H1 (cell line): Measurements from ENCODE around the gene P3H3. TPM values are rescaled to one million over a fixed set of nuclear protein-coding genes. Genes with fewer than 3 reads are reported as not detected.

Experiments used
- CTCF ChIA-PET: fragments of 300-600 bp; sonication (Branson Sonifier 250); formaldehyde crosslinking; loops from one replicate; lab custom pipeline; 2021; ENCODE audit not compliant: partially characterized antibody; lab: Charles Lee
- POLR2A ChIA-PET: fragments of 300-600 bp; sonication (Branson Sonifier 250); formaldehyde crosslinking; loops from one replicate; lab custom pipeline; 2021; ENCODE audit warnings: inconsistent platforms; ENCODE audit not compliant: partially characterized antibody; lab: Charles Lee
- DNase-seq, 2 experiments: peaks; one replicate each; pipeline versions ENCODE4 v3.0.0 to v3.0.0-alpha.2; 2010 to 2022; ENCODE audit warnings: low spot score in 2 of 2, low read depth in 1 of 2, mixed read lengths in 1 of 2
- FAIRE-seq: peaks from 2 replicates; lab custom pipeline; 2011; peaks lifted over from hg19 to GRCh38; lab: Jason Lieb, UNC
- H2AFZ ChIP-seq: 2 replicates; pipeline ENCODE4 v1.8.1; 2012; ENCODE audit warnings: low read length, inconsistent platforms
- H2AK5ac ChIP-seq: 2 replicates; pipeline ENCODE4 v1.6.1; 2013; ENCODE audit warnings: low read depth, low read length
- H2BK120ac ChIP-seq: replicated peaks from 2 replicates; pipeline ENCODE3; 2013; ENCODE audit warnings: low read depth, low read length, inconsistent platforms
- H2BK12ac ChIP-seq: 2 replicates; pipeline ENCODE4 v1.6.1; 2013; ENCODE audit warnings: low read depth, low read length
- H2BK15ac ChIP-seq: 2 replicates; pipeline ENCODE4 v1.6.1; 2013; ENCODE audit warnings: low read length
- H2BK20ac ChIP-seq: 2 replicates; pipeline ENCODE4 v1.6.1; 2013; ENCODE audit warnings: low read length
- H2BK5ac ChIP-seq: 2 replicates; pipeline ENCODE4 v1.6.1; 2013; ENCODE audit warnings: low read depth, low read length
- H3K14ac ChIP-seq: 2 replicates; pipeline ENCODE4 v1.6.1; 2013; ENCODE audit warnings: inconsistent platforms; ENCODE audit not compliant: insufficient read length
- H3K18ac ChIP-seq: 2 replicates; pipeline ENCODE4 v1.6.1; 2013; ENCODE audit warnings: low read length; ENCODE audit errors: extremely low read depth
- H3K23ac ChIP-seq: 2 replicates; pipeline ENCODE4 v1.6.1; 2013; ENCODE audit warnings: inconsistent platforms; ENCODE audit not compliant: insufficient read length
- H3K23me2 ChIP-seq: 2 replicates; pipeline ENCODE4 v1.6.1; 2013; ENCODE audit warnings: low read depth, low read length
- H3K27ac ChIP-seq: 2 replicates; pipeline ENCODE4 v1.6.1; 2011; ENCODE audit warnings: low read depth, low read length, inconsistent platforms
- H3K27me3 ChIP-seq, 4 experiments: replicated peaks in 1 of 4; 1 replicate in 1 of 4; 2 replicates in 3 of 4; pipeline versions ENCODE4 v1.6.1 to v1.8.1; 2011 to 2013; ENCODE audit warnings: low read length in 3 of 4, mild to moderate bottlenecking in 3 of 4, inconsistent platforms in 2 of 4, mixed read lengths in 2 of 4, moderate library complexity in 1 of 4; ENCODE audit not compliant: control insufficient read depth in 3 of 4, insufficient read depth in 3 of 4; ENCODE audit errors: extremely low read depth in 1 of 4
- H3K36me3 ChIP-seq, 4 experiments: 2 replicates each; pipeline versions ENCODE4 v1.6.1 to v1.8.1; 2011 to 2013; ENCODE audit warnings: mild to moderate bottlenecking in 4 of 4, low read length in 3 of 4, moderate library complexity in 2 of 4, control low read depth in 1 of 4, inconsistent platforms in 1 of 4; ENCODE audit not compliant: insufficient read depth in 4 of 4, control insufficient read depth in 2 of 4
- H3K4ac ChIP-seq: replicated peaks from 2 replicates; pipeline ENCODE3; 2013; ENCODE audit warnings: low read length, low read depth, mixed read lengths, inconsistent platforms; ENCODE audit not compliant: insufficient read length
- H3K4me1 ChIP-seq, 4 experiments: replicated peaks in 1 of 4; 1 replicate in 1 of 4; 2 replicates in 3 of 4; pipeline versions ENCODE4 v1.6.1 to v1.8.1; 2011 to 2013; ENCODE audit warnings: low read length in 3 of 4, inconsistent platforms in 2 of 4, mixed read lengths in 1 of 4; ENCODE audit not compliant: insufficient read depth in 4 of 4, control insufficient read depth in 3 of 4
- H3K4me2 ChIP-seq, 2 experiments: 2 replicates each; pipeline versions ENCODE4 v1.6.1 to v1.8.1; 2011 to 2013; ENCODE audit warnings: low read depth in 2 of 2, low read length in 2 of 2, control low read depth in 1 of 2, inconsistent platforms in 1 of 2, mild to moderate bottlenecking in 1 of 2; ENCODE audit not compliant: insufficient read depth in 1 of 2
- H3K4me3 ChIP-seq, 4 experiments: fragments of 200-600, 300-600 bp in 1 of 4; sonication (generic), shearing (Covaris generic), sonication (Bioruptor Twin) in 1 of 4; 2 replicates each; pipeline versions ENCODE4 v1.5.1 to v1.8.1; 2011 to 2016; ENCODE audit warnings: low read length in 4 of 4, low read depth in 3 of 4, control low read depth in 2 of 4, inconsistent platforms in 2 of 4, mild to moderate bottlenecking in 2 of 4, mixed read lengths in 1 of 4, moderate library complexity in 1 of 4; ENCODE audit not compliant: insufficient read depth in 2 of 4; ENCODE audit errors: extremely low read depth in 1 of 4
- H3K56ac ChIP-seq: replicated peaks from 2 replicates; pipeline ENCODE3; 2013; ENCODE audit warnings: low read depth, mild to moderate bottlenecking, mixed read lengths, low read length, inconsistent platforms; ENCODE audit not compliant: insufficient read length
- H3K79me1 ChIP-seq: 2 replicates; pipeline ENCODE4 v1.6.1; 2013; ENCODE audit warnings: low read depth, low read length, control low read depth
- H3K79me2 ChIP-seq, 2 experiments: 2 replicates each; pipeline versions ENCODE4 v1.6.1 to v1.8.1; 2012 to 2013; ENCODE audit warnings: low read length in 2 of 2, mild to moderate bottlenecking in 2 of 2, inconsistent platforms in 1 of 2; ENCODE audit not compliant: insufficient read depth in 2 of 2, control insufficient read depth in 1 of 2
- H3K9ac ChIP-seq, 4 experiments: replicated peaks in 1 of 4; 1 replicate in 1 of 4; 2 replicates in 3 of 4; pipeline versions ENCODE4 v1.6.1 to v1.8.1; 2011 to 2013; ENCODE audit warnings: low read depth in 3 of 4, low read length in 3 of 4, control low read depth in 2 of 4, mild to moderate bottlenecking in 2 of 4, moderate library complexity in 2 of 4, inconsistent platforms in 1 of 4; ENCODE audit errors: extremely low read depth in 1 of 4
- H3K9me3 ChIP-seq, 2 experiments: 2 replicates each; pipeline versions ENCODE4 v1.6.1 to v1.8.1; 2012 to 2013; ENCODE audit warnings: mild to moderate bottlenecking in 2 of 2, moderate library complexity in 2 of 2, control low read depth in 1 of 2, inconsistent platforms in 1 of 2, low read depth in 1 of 2, low read length in 1 of 2, mixed read lengths in 1 of 2; ENCODE audit not compliant: insufficient read depth in 2 of 2
- H4K20me1 ChIP-seq, 2 experiments: replicated peaks in 1 of 2; 2 replicates each; pipeline versions ENCODE3 to v1.8.1; 2011 to 2013; ENCODE audit warnings: inconsistent platforms in 2 of 2, low read length in 2 of 2, mild to moderate bottlenecking in 1 of 2; ENCODE audit not compliant: insufficient read depth in 2 of 2, control insufficient read depth in 1 of 2
- H4K5ac ChIP-seq: 2 replicates; pipeline ENCODE4 v1.6.1; 2013; ENCODE audit warnings: low read length, low read depth, mixed read lengths, inconsistent platforms; ENCODE audit not compliant: insufficient read length
- H4K8ac ChIP-seq: 2 replicates; pipeline ENCODE4 v1.8.0; 2013; ENCODE audit warnings: mild to moderate bottlenecking, moderate library complexity, low read length, inconsistent platforms; ENCODE audit not compliant: insufficient read depth; ENCODE audit errors: extremely low read depth
- H4K91ac ChIP-seq: replicated peaks from 2 replicates; pipeline ENCODE3; 2013; ENCODE audit warnings: low read length, mixed read lengths, inconsistent platforms; ENCODE audit not compliant: insufficient read length
- KDM4A ChIP-seq: IDR thresholded peaks from one replicate; pipeline ENCODE4 v1.7.1; 2012; ENCODE audit warnings: low read depth, mild to moderate bottlenecking, moderate library complexity, low read length, inconsistent platforms; ENCODE audit not compliant: severe bottlenecking
- POLR2AphosphoS5 ChIP-seq: IDR thresholded peaks from 2 replicates; pipeline ENCODE4 v1.6.1; 2011; ENCODE audit warnings: low read depth, low read length
- WGBS, 2 experiments: shearing (Covaris generic) in 1 of 2; methylation state at CpG; one replicate each; pipeline versions ENCODE4 v1.1.6 to v1.1.7; 2013 to 2015; ENCODE audit warnings: low lambda C conversion rate in 2 of 2, mixed read lengths in 2 of 2, inconsistent platforms in 1 of 2, low coverage in 1 of 2, missing lambda C conversion rate in 1 of 2; ENCODE audit not compliant: insufficient replicate concordance in 2 of 2, insufficient coverage in 1 of 2, insufficient read length in 1 of 2; ENCODE audit errors: extremely low coverage in 1 of 2, missing lambda C conversion rate in 1 of 2; 5-methylcytosine and 5-hydroxymethylcytosine counted together
- polyA plus RNA-seq, 7 experiments: library from polyadenylated mRNA; depleted of rRNA in 3 of 7; stranded (reverse) in 5 of 7; unstranded in 2 of 7; fragments of >200 nt in 5 of 7; fragments of 200-250 nt in 2 of 7; gene quantifications; 1 replicate in 5 of 7; 2 replicates in 1 of 7; 4 replicates in 1 of 7; pipeline versions ENCODE4 v1.2.1 to v1.2.3, GENCODE V29; 2011 to 2013; ENCODE audit warnings: missing spikeins in 2 of 7, mixed read lengths in 2 of 7
- total RNA-seq: library from RNA; stranded (reverse); fragmentation: NEBNext Ultra II Directional; extraction: Animal tissue kit (Norgen Biotek cat#: 25700); gene quantifications from 2 replicates; pipeline ENCODE4 v1.2.1, GENCODE V29; 2021

Gene P3H3
- total and polyA plus RNA-seq, 2 of the 8 experiments (the other 6 are each of a cell fraction or from before 2014, with no cell fraction given), result 22.9 to 43.5 TPM

- no peak for TF ChIP-seq KDM4A
- TF ChIP-seq POLR2AphosphoS5, result 0 out of 2 replicates have a peak, but pooled peaks have one; percentile 22
- Histone ChIP-seq H3K4ac (no peak overlapping the region), H4K20me1 (peaks cover 0 to 4% of the 10 kb centered on the region in 2 experiments), H3K4me2 (no peak overlapping the region), H3K9me3 (no peaks in the 10 kb centered on the region), H3K27me3 (no peaks in the 10 kb centered on the region), H2BK5ac (no peak overlapping the region), H2BK120ac (no peak overlapping the region), H2AK5ac (no peak overlapping the region), H2BK15ac (no peak overlapping the region), H3K9ac (no peak overlapping the region), H3K4me3 (no peak overlapping the region), H4K91ac (no peak overlapping the region), H3K4me1 (peaks cover 0 to 6% (median 0%) of the 10 kb centered on the region in 4 experiments; a peak in 1 of 7 replicates), H2BK20ac (no peak overlapping the region), H3K36me3 (peaks cover 15 to 57% (median 42%) of the 10 kb centered on the region in 4 experiments; a peak in 7 of 8 replicates), H3K23me2 (peaks cover 3% of the 10 kb centered on the region), H3K18ac (no peak overlapping the region), H2AFZ (no peak overlapping the region), H3K14ac (no peak overlapping the region), H4K8ac (no peak overlapping the region), H4K5ac (no peak overlapping the region), H3K79me2 (peaks cover 0 to 3% of the 10 kb centered on the region in 2 experiments; a peak in 2 of 4 replicates), H3K79me1 (peaks cover 2% of the 10 kb centered on the region), H3K23ac (no peak overlapping the region), H2BK12ac (no peak overlapping the region), H3K56ac (no peak overlapping the region), H3K27ac (no peak overlapping the region)
- CTCF ChIA-PET, result interaction anchor here (0.7 to 19.8 kb wide), 4 partner anchors 12 to 139 kb away, joined by 3 to 292 read pairs (median 19); partner anchors contain the start of genes GNB3, MLF2 and P3H3
- no peak for FAIRE-seq
- WGBS, 2 experiments, result 96% methylated on average over 10 of the region's 17 CpGs; no CpG with 5 or more reads in 1 of the 2 experiments
- POLR2A ChIA-PET, result interaction anchor here (0.6 to 25.7 kb wide), 3 partner anchors 14 to 75 kb away, joined by 3 to 588 read pairs (median 388); partner anchors contain the start of genes GNB3, GPR162, P3H3 and SPSB2
- DNase-seq, result no peak
Measured at GRCh38 chr12:6845395-6845794, 17.2 kb downstream of the P3H3 start.
